Right atrium auricular region (tissue), 2 donors: ENCODE results near the gene CCR5. TPM values are rescaled to one million over a fixed set of nuclear protein-coding genes. Genes with fewer than 3 reads are reported as not detected.

Experiments
- DNase-seq: peaks from one replicate; pipeline ENCODE4 v3.0.0-alpha.2; 2019; ENCODE audit warnings: low spot score
- H3K27ac ChIP-seq, 2 donors: fragments of 200-600 bp; sonication (generic); 1 replicate in 1 of 2; 2 replicates in 1 of 2; pipeline ENCODE4 v1.5.1; 2016 to 2019
- H3K27me3 ChIP-seq, 2 donors: fragments of 200-600 bp; sonication (generic); one replicate each; pipeline versions ENCODE4 v1.5.1 to v1.6.0; 2017 to 2019
- H3K36me3 ChIP-seq: fragments of 200-600 bp; sonication (generic); one replicate; pipeline ENCODE4 v1.5.1; 2016
- H3K4me1 ChIP-seq, 2 donors: fragments of 200-600 bp; sonication (generic); one replicate each; pipeline versions ENCODE4 v1.5.1 to v1.6.0; 2017 to 2019
- H3K4me3 ChIP-seq, 2 donors: fragments of 200-600 bp; sonication (generic); 1 replicate in 1 of 2; 2 replicates in 1 of 2; pipeline ENCODE4 v1.5.1; 2017 to 2019; ENCODE audit warnings: mild to moderate bottlenecking in 1 of 2, moderate library complexity in 1 of 2
- H3K9me3 ChIP-seq, 2 donors: fragments of 200-600 bp; sonication (generic); one replicate each; pipeline ENCODE4 v1.5.1; 2019
- total RNA-seq, 2 donors: library from RNA; depleted of rRNA; stranded (reverse); fragments of >200 nt; gene quantifications; one replicate each; pipeline ENCODE4 v1.1.0, GENCODE V29; 2016
- TF ChIP-seq, protein P1 (sequence below), 2 donors: fragments of 200-600 bp; sonication (generic); IDR thresholded peaks; one replicate each; pipeline ENCODE4 v1.5.1; 2019; ENCODE audit warnings: antibody characterized with exemption in 2 of 2

The CCR5 gene
- total RNA-seq, 2 donors from 2014 or later, result 1.1 TPM; not detected in 1

DNA sequence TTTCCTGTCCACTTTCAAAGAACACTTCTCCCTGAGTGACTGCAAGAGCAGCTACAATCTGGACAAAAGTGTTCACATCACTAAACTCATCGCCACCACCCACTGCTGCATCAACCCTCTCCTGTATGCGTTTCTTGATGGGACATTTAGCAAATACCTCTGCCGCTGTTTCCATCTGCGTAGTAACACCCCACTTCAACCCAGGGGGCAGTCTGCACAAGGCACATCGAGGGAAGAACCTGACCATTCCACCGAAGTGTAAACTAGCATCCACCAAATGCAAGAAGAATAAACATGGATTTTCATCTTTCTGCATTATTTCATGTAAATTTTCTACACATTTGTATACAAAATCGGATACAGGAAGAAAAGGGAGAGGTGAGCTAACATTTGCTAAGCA is 38.1 kb downstream of the CCR5 start:
- H3K9me3 ChIP-seq, result no peaks in the 10 kb centered on the region
- TF ChIP-seq, protein P1, sequence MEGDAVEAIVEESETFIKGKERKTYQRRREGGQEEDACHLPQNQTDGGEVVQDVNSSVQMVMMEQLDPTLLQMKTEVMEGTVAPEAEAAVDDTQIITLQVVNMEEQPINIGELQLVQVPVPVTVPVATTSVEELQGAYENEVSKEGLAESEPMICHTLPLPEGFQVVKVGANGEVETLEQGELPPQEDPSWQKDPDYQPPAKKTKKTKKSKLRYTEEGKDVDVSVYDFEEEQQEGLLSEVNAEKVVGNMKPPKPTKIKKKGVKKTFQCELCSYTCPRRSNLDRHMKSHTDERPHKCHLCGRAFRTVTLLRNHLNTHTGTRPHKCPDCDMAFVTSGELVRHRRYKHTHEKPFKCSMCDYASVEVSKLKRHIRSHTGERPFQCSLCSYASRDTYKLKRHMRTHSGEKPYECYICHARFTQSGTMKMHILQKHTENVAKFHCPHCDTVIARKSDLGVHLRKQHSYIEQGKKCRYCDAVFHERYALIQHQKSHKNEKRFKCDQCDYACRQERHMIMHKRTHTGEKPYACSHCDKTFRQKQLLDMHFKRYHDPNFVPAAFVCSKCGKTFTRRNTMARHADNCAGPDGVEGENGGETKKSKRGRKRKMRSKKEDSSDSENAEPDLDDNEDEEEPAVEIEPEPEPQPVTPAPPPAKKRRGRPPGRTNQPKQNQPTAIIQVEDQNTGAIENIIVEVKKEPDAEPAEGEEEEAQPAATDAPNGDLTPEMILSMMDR (IDR thresholded peaks at IDR 0.05), result no peak
- H3K4me1 ChIP-seq, result peaks cover 0 to 51% of the 10 kb centered on the region in 2 donors
- no peak for DNase-seq
- H3K36me3 ChIP-seq, result no peaks in the 10 kb centered on the region
- no peak overlapping the region for H3K4me3 ChIP-seq
- no peaks in the 10 kb centered on the region for H3K27me3 ChIP-seq
- H3K27ac ChIP-seq, result no peak overlapping the region

DNA sequence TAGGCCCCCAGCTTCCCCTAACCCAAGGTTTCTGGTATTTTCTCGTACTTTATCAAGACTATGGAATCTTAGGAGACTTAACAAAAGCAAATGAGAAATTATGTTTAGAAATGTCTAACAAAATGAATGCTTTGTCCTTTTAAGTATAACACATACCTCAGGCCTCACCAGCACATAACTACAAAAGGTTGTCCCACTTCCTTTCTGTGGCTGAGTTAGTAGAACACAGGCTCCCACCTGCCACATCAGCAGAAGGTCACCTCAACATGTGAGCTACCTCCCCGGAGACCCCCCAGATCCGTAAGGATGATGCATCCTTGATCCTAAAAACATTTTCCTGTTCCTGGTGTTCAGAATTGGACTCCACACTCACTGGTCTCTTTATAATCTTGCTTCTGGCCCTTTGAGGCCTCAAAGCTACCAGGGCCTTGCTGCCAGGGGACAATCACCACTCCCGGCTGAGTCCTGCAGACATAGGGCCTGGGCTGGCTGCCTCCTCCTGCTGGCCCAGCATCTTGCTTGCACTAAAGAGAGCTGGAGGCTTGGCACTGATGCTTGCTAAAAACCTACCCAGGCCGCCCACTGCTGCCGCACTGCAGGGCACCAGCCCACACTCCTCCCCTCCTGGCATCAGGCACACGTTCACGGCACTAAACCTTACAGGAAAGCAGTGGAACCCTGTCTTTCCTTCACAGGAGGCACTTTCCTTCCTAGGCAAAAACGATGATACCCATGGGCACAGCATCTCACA is 39.2 kb downstream of the CCR5 start:
- no peak overlapping the region for H3K27ac ChIP-seq
- TF ChIP-seq, protein P1 (IDR thresholded peaks at IDR 0.05), result no peak

DNA sequence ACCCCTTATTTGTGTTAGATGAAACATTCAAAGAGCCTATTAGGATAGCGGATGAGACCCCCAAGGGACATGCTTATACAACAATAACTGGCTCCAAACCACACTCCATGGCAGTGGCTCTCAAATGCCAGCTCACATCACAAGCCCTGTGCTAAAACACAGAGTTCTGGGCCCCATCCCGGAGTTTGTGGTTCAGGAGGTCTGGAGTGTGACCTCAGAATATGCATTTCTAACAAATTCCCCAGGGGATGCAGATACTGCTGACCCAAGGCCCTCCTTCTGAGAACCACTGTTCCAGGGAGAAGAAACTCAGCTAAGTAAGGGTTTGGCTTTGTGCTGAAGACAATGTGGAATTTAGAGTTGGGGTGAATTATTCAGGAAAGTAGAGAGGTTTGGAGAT is 39.9 kb downstream of the CCR5 start:
- TF ChIP-seq, protein P1 (IDR thresholded peaks at IDR 0.05), result no peak
- H3K4me1 ChIP-seq, result peaks cover 0 to 43% of the 10 kb centered on the region in 2 donors
- no peak for DNase-seq
- H3K27ac ChIP-seq, result no peak overlapping the region
- no peaks in the 10 kb centered on the region for H3K9me3 ChIP-seq
- no peaks in the 10 kb centered on the region for H3K36me3 ChIP-seq
- no peaks in the 10 kb centered on the region for H3K27me3 ChIP-seq
- no peak overlapping the region for H3K4me3 ChIP-seq

More for the DNA sequence above, 39.2 kb downstream of the CCR5 start:
- Histone ChIP-seq H3K9me3 (no peaks in the 10 kb centered on the region), H3K36me3 (no peaks in the 10 kb centered on the region), H3K4me3 (no peak overlapping the region), H3K27me3 (no peaks in the 10 kb centered on the region), H3K4me1 (peaks cover 0 to 48% of the 10 kb centered on the region in 2 donors)
- DNase-seq, result no peak

DNA sequence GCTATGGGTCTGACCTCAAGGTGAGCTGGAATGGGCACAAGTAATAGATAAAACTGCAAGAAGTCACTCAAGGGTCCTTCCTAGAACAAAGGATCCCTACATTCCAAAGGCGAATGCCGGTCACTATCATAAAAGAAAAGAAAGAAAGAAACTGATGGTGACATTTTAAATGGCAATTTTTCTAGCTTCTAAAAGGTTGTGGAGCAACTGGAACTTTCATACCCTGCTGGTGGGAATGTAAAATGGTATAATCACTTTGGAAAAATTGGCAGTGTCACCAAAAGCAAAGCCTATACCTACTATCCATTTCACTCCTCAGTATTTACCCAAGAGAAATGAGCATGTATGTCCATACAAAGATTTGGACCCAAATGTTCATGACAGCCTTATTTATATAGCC is 40.5 kb downstream of the CCR5 start:
- H3K27ac ChIP-seq, result no peak overlapping the region
- H3K36me3 ChIP-seq, result no peaks in the 10 kb centered on the region
- no peaks in the 10 kb centered on the region for H3K9me3 ChIP-seq
- TF ChIP-seq, protein P1 (IDR thresholded peaks at IDR 0.05), result no peak
- H3K4me3 ChIP-seq, result no peak overlapping the region
- H3K4me1 ChIP-seq, result peaks cover 0 to 41% of the 10 kb centered on the region in 2 donors
- H3K27me3 ChIP-seq, result no peaks in the 10 kb centered on the region
- no peak for DNase-seq

DNA sequence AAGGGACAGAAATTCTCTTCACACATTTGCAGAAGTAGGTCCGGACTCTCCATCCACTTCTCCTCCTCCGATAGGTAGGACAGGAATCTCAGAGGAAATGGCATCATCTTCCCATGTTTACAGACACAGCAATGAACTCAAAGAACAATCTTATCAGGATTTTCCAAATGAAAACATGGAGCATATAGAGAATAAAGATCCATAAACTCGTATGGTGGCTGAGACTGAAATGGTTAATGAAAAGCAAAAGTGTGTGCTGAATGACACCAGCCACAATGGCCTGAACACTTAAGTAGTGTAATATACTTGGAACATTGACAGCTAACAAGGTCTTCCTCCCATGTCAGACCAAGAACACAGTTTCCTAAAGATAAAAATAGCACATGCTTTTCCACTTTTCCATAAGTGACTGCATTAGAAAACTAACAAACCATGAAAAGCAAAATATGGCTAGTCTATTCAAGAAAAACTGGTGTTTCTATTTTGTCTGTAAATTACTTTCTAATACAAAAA is 42.1 kb downstream of the CCR5 start:
- H3K27ac ChIP-seq, result no peak overlapping the region
- DNase-seq, result no peak
- no peaks in the 10 kb centered on the region for H3K36me3 ChIP-seq
- no peaks in the 10 kb centered on the region for H3K27me3 ChIP-seq
- TF ChIP-seq, protein P1 (IDR thresholded peaks at IDR 0.05), result no peak
- H3K9me3 ChIP-seq, result no peaks in the 10 kb centered on the region
- peaks cover 0 to 32% of the 10 kb centered on the region in 2 donors for H3K4me1 ChIP-seq
- H3K4me3 ChIP-seq, result no peak overlapping the region
